Vagina (tissue), 2 donors: ENCODE data around the gene TMEM18. TPM values are rescaled to one million over a fixed set of nuclear protein-coding genes. Genes with fewer than 3 reads are reported as not detected.

Experiments used
- DNase-seq, 2 donors: peaks; one replicate each; pipeline ENCODE4 v3.0.0-alpha.2; 2017; ENCODE audit errors: extremely low spot score in 2 of 2
- H3K27ac ChIP-seq: fragments of 200-600 bp; sonication (generic); one replicate; pipeline ENCODE4 v1.5.1; 2019
- H3K27me3 ChIP-seq: fragments of 200-600 bp; sonication (generic); one replicate; pipeline ENCODE4 v1.5.1; 2019
- H3K36me3 ChIP-seq, 2 donors: fragments of 200-600 bp; sonication (generic); one replicate each; pipeline ENCODE4 v1.5.1; 2017 to 2019
- H3K4me1 ChIP-seq: fragments of 200-600 bp; sonication (generic); one replicate; pipeline ENCODE4 v1.5.1; 2019
- H3K4me3 ChIP-seq, 2 donors: fragments of 200-600 bp; sonication (generic); 1 replicate in 1 of 2; 2 replicates in 1 of 2; pipeline ENCODE4 v1.5.1; 2016 to 2019
- H3K9me3 ChIP-seq: fragments of 200-600 bp; sonication (generic); one replicate; pipeline ENCODE4 v1.5.1; 2019
- CTCF ChIP-seq, 3 experiments: fragments of 450-650 bp in 2 of 3; fragments of 200-600 bp in 1 of 3; sonication (generic) in 1 of 3; IDR thresholded peaks; one replicate each; pipeline ENCODE4 v1.5.1; 2017 to 2019; ENCODE audit warnings: antibody characterized with exemption in 3 of 3, mild to moderate bottlenecking in 2 of 3, moderate library complexity in 2 of 3
- intact Hi-C: fragments of 100-400 bp; cut with DNase I; formaldehyde crosslinking; loops from one replicate; pipeline ENCODE4 v1.15.1; 2023
- total RNA-seq: library from RNA; depleted of rRNA; stranded (reverse); fragments of >200 nt; gene quantifications from one replicate; pipeline ENCODE4 v1.2.3, GENCODE V29; 2016

Gene TMEM18
- total RNA-seq, 1 donor from 2014 or later: 21.1 TPM

DNA sequence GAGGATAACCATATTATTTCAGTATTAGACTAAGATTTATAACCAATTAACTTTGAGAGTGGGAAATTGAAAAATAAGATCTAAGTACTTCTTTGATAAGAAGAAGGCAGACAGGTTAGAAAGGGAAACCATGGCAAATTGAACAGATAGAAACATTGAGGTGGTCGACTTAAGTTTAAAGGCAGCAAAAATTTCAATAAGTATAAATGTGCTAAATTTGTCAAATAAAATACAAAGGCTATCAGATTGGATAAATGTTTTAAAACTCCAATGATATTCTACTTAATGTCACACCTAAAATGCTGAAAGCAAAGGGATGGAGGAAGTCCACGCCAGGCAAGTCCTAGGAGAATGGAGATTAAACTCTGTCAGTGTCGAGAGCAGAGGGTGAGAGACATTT is 59.2 kb downstream of the TMEM18 start:
- Histone ChIP-seq H3K4me3 (no peak overlapping the region), H3K36me3 (no peaks in the 10 kb centered on the region), H3K27me3 (no peaks in the 10 kb centered on the region), H3K4me1 (no peaks in the 10 kb centered on the region), H3K9me3 (no peaks in the 10 kb centered on the region), H3K27ac (no peak overlapping the region)
- no peak for TF ChIP-seq CTCF (IDR thresholded peaks at IDR 0.05)
- intact Hi-C loops: no loop called here
- DNase-seq: no peak
